H9 (cell line): Measurements from ENCODE around the gene CHCHD10. TPM values are rescaled to one million over a fixed set of nuclear protein-coding genes. Genes with fewer than 3 reads are reported as not detected.

Experiments used
- DNase-seq: peaks from one replicate; pipeline ENCODE4 v3.0.0-alpha.2; 2017
- H2AFZ ChIP-seq: one replicate; pipeline ENCODE4 v1.6.1; 2013; ENCODE audit warnings: mild to moderate bottlenecking, low read length, control low read depth, moderate library complexity
- H2AK5ac ChIP-seq: 2 replicates; pipeline ENCODE4 v1.6.1; 2013; ENCODE audit warnings: low read length, control low read depth, mixed read lengths; ENCODE audit not compliant: insufficient read length
- H2BK120ac ChIP-seq: one replicate; pipeline ENCODE4 v1.6.1; 2013; ENCODE audit warnings: low read depth, mild to moderate bottlenecking, low read length, control low read depth, inconsistent platforms; ENCODE audit not compliant: poor library complexity, severe bottlenecking
- H2BK12ac ChIP-seq: 2 replicates; pipeline ENCODE4 v1.6.1; 2013; ENCODE audit warnings: low read length, control low read depth, mixed read lengths, low read depth; ENCODE audit not compliant: insufficient read length
- H2BK15ac ChIP-seq: 2 replicates; pipeline ENCODE4 v1.6.1; 2013; ENCODE audit warnings: low read depth, low read length, control low read depth
- H2BK20ac ChIP-seq: one replicate; pipeline ENCODE4 v1.6.1; 2013; ENCODE audit warnings: low read depth, mild to moderate bottlenecking, low read length, control low read depth, inconsistent platforms; ENCODE audit not compliant: poor library complexity, severe bottlenecking
- H2BK5ac ChIP-seq: 2 replicates; pipeline ENCODE4 v1.6.1; 2013; ENCODE audit warnings: low read length, control low read depth, mixed read lengths; ENCODE audit not compliant: insufficient read length
- H3K14ac ChIP-seq: 2 replicates; pipeline ENCODE4 v1.6.1; 2013; ENCODE audit warnings: low read length, control low read depth; ENCODE audit not compliant: insufficient read depth
- H3K18ac ChIP-seq: 2 replicates; pipeline ENCODE4 v1.6.1; 2013; ENCODE audit warnings: low read depth, mild to moderate bottlenecking, mixed read lengths, low read length, control low read depth; ENCODE audit not compliant: insufficient read length
- H3K23ac ChIP-seq: 2 replicates; pipeline ENCODE4 v1.6.1; 2013; ENCODE audit warnings: low read length, control low read depth, mixed read lengths, low read depth; ENCODE audit not compliant: insufficient read length
- H3K23me2 ChIP-seq: 2 replicates; pipeline ENCODE4 v1.6.1; 2013; ENCODE audit warnings: low read depth, mild to moderate bottlenecking, mixed read lengths, low read length, control low read depth; ENCODE audit not compliant: insufficient read length, poor library complexity, severe bottlenecking
- H3K27ac ChIP-seq: 2 replicates; pipeline ENCODE4 v1.5.1; 2013; ENCODE audit warnings: low read length, control low read depth, mixed read lengths, low read depth; ENCODE audit not compliant: insufficient read length
- H3K27me3 ChIP-seq: 2 replicates; pipeline ENCODE4 v1.6.1; 2013; ENCODE audit warnings: low read length, control low read depth, inconsistent platforms; ENCODE audit not compliant: insufficient read depth
- H3K4ac ChIP-seq: 2 replicates; pipeline ENCODE4 v1.6.1; 2013; ENCODE audit warnings: low read depth, mild to moderate bottlenecking, control low read depth, inconsistent platforms, low read length, moderate library complexity
- H3K4me1 ChIP-seq: 2 replicates; pipeline ENCODE4 v1.6.1; 2013; ENCODE audit warnings: low read length, control low read depth, inconsistent platforms; ENCODE audit not compliant: insufficient read depth
- H3K4me2 ChIP-seq: 2 replicates; pipeline ENCODE4 v1.6.1; 2013; ENCODE audit warnings: low read length, control low read depth, mixed read lengths; ENCODE audit not compliant: insufficient read length, insufficient read depth
- H3K56ac ChIP-seq: 2 replicates; pipeline ENCODE4 v1.6.1; 2013; ENCODE audit warnings: low read depth, mild to moderate bottlenecking, mixed read lengths, low read length, control low read depth; ENCODE audit not compliant: insufficient read length
- H3K79me1 ChIP-seq: 2 replicates; pipeline ENCODE4 v1.6.1; 2013; ENCODE audit warnings: low read depth, mild to moderate bottlenecking, moderate library complexity, low read length, control low read depth, inconsistent platforms; ENCODE audit not compliant: insufficient read depth, poor library complexity, severe bottlenecking
- H3K79me2 ChIP-seq: 2 replicates; pipeline ENCODE4 v1.6.1; 2013; ENCODE audit warnings: low read length, control low read depth, inconsistent platforms; ENCODE audit not compliant: insufficient read depth
- H3K9ac ChIP-seq: 2 replicates; pipeline ENCODE4 v1.6.1; 2013; ENCODE audit warnings: low read length, control low read depth, mixed read lengths; ENCODE audit not compliant: insufficient read length; ENCODE audit errors: extremely low read depth
- H3K9me3 ChIP-seq: one replicate; pipeline ENCODE4 v1.6.1; 2013; ENCODE audit warnings: low read depth, low read length, inconsistent platforms; ENCODE audit not compliant: control insufficient read depth
- H3T11ph ChIP-seq: one replicate; pipeline ENCODE4 v1.6.1; 2013; ENCODE audit warnings: mild to moderate bottlenecking, low read length, control low read depth, inconsistent platforms
- H4K20me1 ChIP-seq: one replicate; pipeline ENCODE4 v1.6.1; 2013; ENCODE audit not compliant: control insufficient read depth, insufficient read length, insufficient read depth
- H4K5ac ChIP-seq: 2 replicates; pipeline ENCODE4 v1.6.1; 2013; ENCODE audit warnings: low read depth, mild to moderate bottlenecking, mixed read lengths, low read length, control low read depth; ENCODE audit not compliant: insufficient read length
- H4K8ac ChIP-seq: replicated peaks from 2 replicates; pipeline ENCODE4 v1.6.1; 2013; ENCODE audit warnings: low read length, control low read depth, mixed read lengths, low read depth; ENCODE audit not compliant: insufficient read length
- H4K91ac ChIP-seq: 2 replicates; pipeline ENCODE4 v1.6.1; 2013; ENCODE audit warnings: low read depth, mild to moderate bottlenecking, moderate library complexity, mixed read lengths, low read length, control low read depth; ENCODE audit not compliant: insufficient read length
- H3K27ac Mint-ChIP-seq, 3 experiments: 2 replicates in 2 of 3; 3 replicates in 1 of 3; pipeline ENCODE4 v1.8.0; 2020 to 2021; ENCODE audit warnings: mixed read lengths in 3 of 3, mild to moderate bottlenecking in 1 of 3, moderate library complexity in 1 of 3
- H3K27me3 Mint-ChIP-seq: 2 replicates; pipeline ENCODE4 v1.8.0; 2021; ENCODE audit warnings: low read depth, mild to moderate bottlenecking, moderate library complexity, mixed read lengths
- H3K36me3 Mint-ChIP-seq, 3 experiments: 2 replicates in 2 of 3; 3 replicates in 1 of 3; pipeline ENCODE4 v1.8.0; 2020 to 2021; ENCODE audit warnings: low read depth in 3 of 3, mixed read lengths in 3 of 3; ENCODE audit not compliant: insufficient read depth in 1 of 3
- H3K4me1 Mint-ChIP-seq, 2 experiments: 2 replicates each; pipeline ENCODE4 v1.8.0; 2020; ENCODE audit warnings: mixed read lengths in 2 of 2
- H3K4me3 Mint-ChIP-seq, 2 experiments: 2 replicates in 1 of 2; 3 replicates in 1 of 2; pipeline ENCODE4 v1.8.0; 2020 to 2021; ENCODE audit warnings: mild to moderate bottlenecking in 2 of 2, mixed read lengths in 2 of 2, moderate library complexity in 1 of 2
- H3K9me3 Mint-ChIP-seq, 2 experiments: 2 replicates in 1 of 2; 3 replicates in 1 of 2; pipeline ENCODE4 v1.8.0; 2020; ENCODE audit warnings: mild to moderate bottlenecking in 2 of 2, mixed read lengths in 2 of 2, moderate library complexity in 1 of 2
- WGBS: extraction: QIAGEN DNeasy Blood & Tissue Kit; methylation state at CpG from one replicate; pipeline ENCODE4 v1.1.7; 2013; ENCODE audit warnings: missing lambda C conversion rate, low lambda C conversion rate, mixed read lengths; ENCODE audit not compliant: insufficient read length; ENCODE audit errors: extremely low coverage; 5-methylcytosine and 5-hydroxymethylcytosine counted together
- total RNA-seq: library from RNA; stranded (reverse); gene quantifications from 2 replicates; pipeline ENCODE4 v1.2.1, GENCODE V29; 2021
- TF ChIP-seq, protein P1 (sequence below): fragments of 200-600 bp; sonication (generic); conservative IDR thresholded peaks from 3 replicates; pipeline ENCODE4 v1.8.0; 2021; ENCODE audit warnings: antibody characterized with exemption, mild to moderate bottlenecking

The CHCHD10 gene
- total RNA-seq, 1 experiment from 2014 or later: 53.7 TPM

DNA sequence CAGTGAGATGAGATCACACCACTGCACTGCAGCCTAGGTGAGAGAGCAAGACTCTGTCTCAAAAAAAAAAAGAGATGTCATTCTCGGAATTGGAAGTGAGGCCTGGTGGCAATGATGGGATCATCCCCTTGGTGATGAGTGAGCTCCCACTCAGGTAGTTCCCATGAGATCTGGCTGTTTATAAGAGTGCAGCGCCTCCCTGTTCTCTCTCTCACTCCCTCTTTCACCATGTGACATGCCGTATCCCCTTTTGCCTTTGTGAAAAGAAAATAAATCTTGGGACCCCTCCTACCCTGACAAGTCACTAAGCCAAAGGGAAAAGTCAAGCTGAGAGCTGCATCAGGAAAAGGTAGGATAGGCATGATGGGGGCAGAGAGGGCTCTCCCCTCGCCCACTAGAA is 45.6 kb downstream of the CHCHD10 start:
- no peak overlapping the region for H3K27ac Mint-ChIP-seq
- Histone ChIP-seq H3K4me1 (no peaks in the 10 kb centered on the region), H3K4ac (no peak overlapping the region), H4K20me1 (no peaks in the 10 kb centered on the region), H2BK120ac (no peak overlapping the region), H3K9ac (no peak overlapping the region), H3K27me3 (no peaks in the 10 kb centered on the region), H4K91ac (no peak overlapping the region), H2AK5ac (no peak overlapping the region), H2BK15ac (no peak overlapping the region), H3K9me3 (no peaks in the 10 kb centered on the region), H2BK12ac (no peak overlapping the region), H4K5ac (no peak overlapping the region), H2BK20ac (no peak overlapping the region), H4K8ac (no peak overlapping the region), H3K23ac (no peak overlapping the region), H3K23me2 (no peaks in the 10 kb centered on the region), H3K79me2 (no peaks in the 10 kb centered on the region), H3K27ac (no peak overlapping the region), H3K79me1 (no peaks in the 10 kb centered on the region), H3K4me2 (no peak overlapping the region), H3T11ph (no peak overlapping the region), H3K14ac (no peak overlapping the region), H3K56ac (no peak overlapping the region), H2BK5ac (no peak overlapping the region), H2AFZ (no peak overlapping the region), H3K18ac (no peak overlapping the region)
- DNase-seq: no peak
- H3K4me3 Mint-ChIP-seq: no peak overlapping the region
- H3K9me3 Mint-ChIP-seq: no peaks in the 10 kb centered on the region
- H3K27me3 Mint-ChIP-seq: peaks cover 8% of the 10 kb centered on the region
- peaks cover 0 to 4% of the 10 kb centered on the region in 2 experiments; a peak in 2 of 4 replicates for H3K4me1 Mint-ChIP-seq
- H3K36me3 Mint-ChIP-seq: no peaks in the 10 kb centered on the region
- TF ChIP-seq, protein P1, sequence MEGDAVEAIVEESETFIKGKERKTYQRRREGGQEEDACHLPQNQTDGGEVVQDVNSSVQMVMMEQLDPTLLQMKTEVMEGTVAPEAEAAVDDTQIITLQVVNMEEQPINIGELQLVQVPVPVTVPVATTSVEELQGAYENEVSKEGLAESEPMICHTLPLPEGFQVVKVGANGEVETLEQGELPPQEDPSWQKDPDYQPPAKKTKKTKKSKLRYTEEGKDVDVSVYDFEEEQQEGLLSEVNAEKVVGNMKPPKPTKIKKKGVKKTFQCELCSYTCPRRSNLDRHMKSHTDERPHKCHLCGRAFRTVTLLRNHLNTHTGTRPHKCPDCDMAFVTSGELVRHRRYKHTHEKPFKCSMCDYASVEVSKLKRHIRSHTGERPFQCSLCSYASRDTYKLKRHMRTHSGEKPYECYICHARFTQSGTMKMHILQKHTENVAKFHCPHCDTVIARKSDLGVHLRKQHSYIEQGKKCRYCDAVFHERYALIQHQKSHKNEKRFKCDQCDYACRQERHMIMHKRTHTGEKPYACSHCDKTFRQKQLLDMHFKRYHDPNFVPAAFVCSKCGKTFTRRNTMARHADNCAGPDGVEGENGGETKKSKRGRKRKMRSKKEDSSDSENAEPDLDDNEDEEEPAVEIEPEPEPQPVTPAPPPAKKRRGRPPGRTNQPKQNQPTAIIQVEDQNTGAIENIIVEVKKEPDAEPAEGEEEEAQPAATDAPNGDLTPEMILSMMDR: no peak
- whole genome bisulfite sequencing: no CpG with 5 or more reads among the region's 4 CpGs
